ENCODE data around the gene TARP.
"Not testable (repeated sequence)": the region's sequence is repeated elsewhere in the genome, so short reads cannot be mapped to it uniquely, and the experiment has no call there.

TARP gene

GRCh38 chr7:38257350-38257677, 16.1 kb downstream of the TARP start:
- Histone ChIP-seq H3K4me1 (peaks cover 0 to 18% (median 11%) of the 10 kb centered on the region in 10 experiments; a peak in 13 of 20 replicates), H3K4me3 (no peak overlapping the region), H3K36me3 (no peaks in the 10 kb centered on the region), H3K27ac (peak overlapping the region in 8 of 11 experiments; percentile 47 to 76 (median 70); a peak in 14 of 22 replicates), H3K27me3 (no peaks in the 10 kb centered on the region), H3K9ac (peak overlapping the region in 3 of 11 experiments; percentile 26 to 50 (median 40); a peak in 3 of 22 replicates), H3K9me3 (replicated peaks in 1 of 11) (peaks cover 0 to 7% (median 0%) of the 10 kb centered on the region in 11 experiments; a peak in 1 of 22 replicates), H4K20me1 (no peaks in the 10 kb centered on the region), H3K4me2 (peak overlapping the region in 6 of 11 experiments; percentile 34 to 72 (median 46); a peak in 9 of 22 replicates)
- TF ChIP-seq Cebpa-rat (IDR thresholded peaks at IDR 0.05) = no peak

GRCh38 chr7:38249849-38250248, 23.6 kb downstream of the TARP start:
- H3K4me2 ChIP-seq, H3K4me3 ChIP-seq: not testable (repeated sequence)

GRCh38 chr7:38248069-38248567, 25.3 kb downstream of the TARP start:
- Histone ChIP-seq H3K27me3 (no peaks in the 10 kb centered on the region), H3K4me1 (peaks cover 0 to 6% (median 0%) of the 10 kb centered on the region in 10 experiments; a peak in 6 of 20 replicates), H4K20me1 (no peaks in the 10 kb centered on the region), H3K4me2 (no peak overlapping the region), H3K27ac (no peak overlapping the region), H3K4me3 (no peak overlapping the region), H3K9me3 (replicated peaks in 1 of 11) (0 out of 22 replicates have a peak, but pooled peaks cover 0 to under 1% (median 0%) of the 10 kb centered on the region in 11 experiments), H3K36me3 (no peaks in the 10 kb centered on the region), H3K9ac (no peak overlapping the region)
- no peak for TF ChIP-seq Cebpa-rat (IDR thresholded peaks at IDR 0.05)

More at GRCh38 chr7:38249849-38250248, 23.6 kb downstream of the TARP start:
- not testable (repeated sequence) for H3K36me3 ChIP-seq; H3K27ac ChIP-seq; H3K4me1 ChIP-seq; H3K9ac ChIP-seq; H3K9me3 ChIP-seq (replicated peaks in 1 of 11); H4K20me1 ChIP-seq; H3K27me3 ChIP-seq

- H3K9ac ChIP-seq = no peak overlapping the region
- H3K27ac ChIP-seq = no peak overlapping the region
- H4K20me1 ChIP-seq = no peaks in the 10 kb centered on the region
- no peak for TF ChIP-seq Cebpa-rat (IDR thresholded peaks at IDR 0.05)
- no peaks in the 10 kb centered on the region for H3K36me3 ChIP-seq
- 0 out of 22 replicates have a peak, but pooled peaks cover 0 to 5% (median 0%) of the 10 kb centered on the region in 11 experiments for H3K9me3 ChIP-seq (replicated peaks in 1 of 11)
- H3K27me3 ChIP-seq = no peaks in the 10 kb centered on the region
- H3K4me3 ChIP-seq = no peak overlapping the region
- peaks cover 0 to 10% (median 0%) of the 10 kb centered on the region in 10 experiments; a peak in 6 of 20 replicates for H3K4me1 ChIP-seq
- no peak overlapping the region for H3K4me2 ChIP-seq
These were observed 27.9 kb downstream of the TARP start for GRCh38 chr7:38245409-38245977.

- Histone ChIP-seq H4K20me1 (no peaks in the 10 kb centered on the region), H3K27me3 (no peaks in the 10 kb centered on the region), H3K4me1 (peaks cover 0 to 10% (median 0%) of the 10 kb centered on the region in 10 experiments; a peak in 5 of 20 replicates), H3K4me2 (no peak overlapping the region), H3K4me3 (no peak overlapping the region), H3K9me3 (replicated peaks in 1 of 11) (0 out of 22 replicates have a peak, but pooled peaks cover 0 to 5% (median 0%) of the 10 kb centered on the region in 11 experiments), H3K9ac (no peak overlapping the region), H3K36me3 (no peaks in the 10 kb centered on the region), H3K27ac (no peak overlapping the region)
- no peak for TF ChIP-seq Cebpa-rat (IDR thresholded peaks at IDR 0.05)
These were observed 28.9 kb downstream of the TARP start for GRCh38 chr7:38244516-38244915.

GRCh38 chr7:38243345-38243744, 30.1 kb downstream of the TARP start:
- H3K9me3 ChIP-seq (replicated peaks in 1 of 11); H4K20me1 ChIP-seq; H3K9ac ChIP-seq; H3K27ac ChIP-seq; H3K36me3 ChIP-seq; H3K4me3 ChIP-seq; H3K27me3 ChIP-seq: not testable (repeated sequence)
- Histone ChIP-seq H3K4me1 (peaks cover 0 to 10% (median 0%) of the 10 kb centered on the region in 10 experiments; a peak in 5 of 20 replicates), H3K4me2 (peak overlapping the region in 3 of 11 experiments; percentile 12 to 43 (median 37); a peak in 6 of 22 replicates)
- peak in 5 of 11 experiments; percentile 23 to 81 (median 56); a peak in 7 of 22 replicates for TF ChIP-seq Cebpa-rat (IDR thresholded peaks at IDR 0.05)

- Histone ChIP-seq H4K20me1 (no peaks in the 10 kb centered on the region), H3K27me3 (no peaks in the 10 kb centered on the region), H3K4me1 (peaks cover 0 to 10% (median 0%) of the 10 kb centered on the region in 10 experiments; a peak in 5 of 20 replicates), H3K4me3 (no peak overlapping the region), H3K9me3 (replicated peaks in 1 of 11) (0 out of 22 replicates have a peak, but pooled peaks cover 0 to 5% (median 0%) of the 10 kb centered on the region in 11 experiments), H3K9ac (no peak overlapping the region), H3K36me3 (no peaks in the 10 kb centered on the region), H3K4me2 (peak overlapping the region in 3 of 11 experiments; percentile 12 to 43 (median 37); a peak in 3 of 22 replicates), H3K27ac (no peak overlapping the region)
- TF ChIP-seq Cebpa-rat (IDR thresholded peaks at IDR 0.05) = no peak
These were observed 30.6 kb downstream of the TARP start for GRCh38 chr7:38242814-38243213.

- Histone ChIP-seq H3K9me3 (replicated peaks in 1 of 11) (0 out of 22 replicates have a peak, but pooled peaks cover 0 to 5% (median 0%) of the 10 kb centered on the region in 11 experiments), H3K9ac (no peak overlapping the region), H4K20me1 (no peaks in the 10 kb centered on the region), H3K4me2 (no peak overlapping the region), H3K36me3 (no peaks in the 10 kb centered on the region), H3K4me1 (peaks cover 0 to 13% (median 0%) of the 10 kb centered on the region in 10 experiments; a peak in 5 of 20 replicates), H3K4me3 (no peak overlapping the region), H3K27me3 (no peaks in the 10 kb centered on the region), H3K27ac (no peak overlapping the region)
- TF ChIP-seq Cebpa-rat (IDR thresholded peaks at IDR 0.05) = no peak
These were observed 32.4 kb downstream of the TARP start for GRCh38 chr7:38241071-38241470.

GRCh38 chr7:38239129-38239528, 34.3 kb downstream of the TARP start:
- not testable (repeated sequence) for H3K9ac ChIP-seq; H3K36me3 ChIP-seq; H3K4me3 ChIP-seq; H3K4me2 ChIP-seq; H3K27ac ChIP-seq; H4K20me1 ChIP-seq; H3K9me3 ChIP-seq (replicated peaks in 1 of 11); H3K27me3 ChIP-seq
- peaks cover 1 to 15% (median 8%) of the 10 kb centered on the region in 10 experiments; a peak in 19 of 20 replicates for H3K4me1 ChIP-seq

All from BLaER1 treated with 17β-estradiol and CSF1 and Interleukin-3, amounts not matched to agents 10 nM and 100 nM (cell line).